ENCODE data around the gene NR2C2.

GRCh38 chr3:14948609-14949038 lies 1.2 kb downstream of the NR2C2 start:
- no peak for TF ChIP-seq CTCF (IDR thresholded peaks at IDR 0.05)
- TF ChIP-seq POLR2A (IDR thresholded peaks at IDR 0.05) = no peak
- TF ChIP-seq EP300 (IDR thresholded peaks at IDR 0.05) = no peak

Data from ovary (tissue), 3 donors.